Measurements from ENCODE around the gene ASIC2. TPM values are rescaled to one million over a fixed set of nuclear protein-coding genes. Genes with fewer than 3 reads are reported as not detected.

Gene ASIC2
- total RNA-seq, 1 experiment from 2014 or later: 0.11 TPM

DNA sequence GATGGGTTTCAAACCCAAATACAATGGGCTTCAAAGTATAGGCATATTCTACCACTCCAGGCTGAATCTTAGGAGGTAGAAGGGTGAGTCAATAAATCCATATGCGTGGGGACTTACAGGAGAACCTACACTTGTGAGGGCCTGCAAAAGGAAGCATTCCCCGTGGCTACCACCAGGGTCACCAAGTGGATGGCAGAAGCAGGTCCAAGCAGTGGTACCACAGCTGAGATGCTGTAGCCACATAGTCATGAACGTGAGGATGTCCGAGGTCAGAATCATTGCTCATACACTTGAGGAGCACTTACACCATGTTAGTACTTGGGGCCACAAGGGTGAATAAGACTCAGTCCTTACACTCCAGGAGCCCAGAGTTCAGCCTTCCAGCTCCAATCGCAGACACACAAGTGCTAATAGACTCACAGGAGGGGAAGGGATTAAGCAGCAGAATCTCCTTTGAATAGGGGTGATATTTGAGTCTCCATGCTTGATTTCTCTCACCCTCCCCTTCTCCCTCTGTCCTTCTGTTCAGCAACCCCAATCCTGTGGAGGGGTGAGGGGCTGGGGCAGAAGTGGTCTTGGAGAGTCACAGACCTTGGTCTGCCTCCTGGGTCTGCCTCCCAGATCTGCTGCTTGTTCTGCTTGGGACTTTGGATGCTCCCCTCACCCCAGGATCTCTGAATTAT lies 42.5 kb upstream of the ASIC2 start:
- Histone ChIP-seq H4K20me1 (ENCODE audit: low read length) (no peaks in the 10 kb centered on the region), H3F3A (ENCODE audit: low read length, unreplicated experiment) (no peaks in the 10 kb centered on the region), H3K27me3 (ENCODE audit: low read length) (peaks cover 11% of the 10 kb centered on the region; the same call in 1 of the 2 replicates), H3K36me3 (ENCODE audit: low read depth, low read length) (no peaks in the 10 kb centered on the region), H2AFZ (ENCODE audit: low read length) (no peak overlapping the region), H3K9ac (ENCODE audit: low read length) (no peak overlapping the region), H3K27ac (ENCODE audit: low read length) (no peak overlapping the region), H3K4me1 (ENCODE audit: insufficient read depth, low read length) (no peaks in the 10 kb centered on the region), H3K9me3 (ENCODE audit: low read length) (no peaks in the 10 kb centered on the region), H3K9me2 (replicated peaks; ENCODE audit: low read length) (no peaks in the 10 kb centered on the region), H3K4me3 (ENCODE audit: low read length) (no peak overlapping the region), H3K79me2 (ENCODE audit: low read length) (no peaks in the 10 kb centered on the region), H3K4me2 (ENCODE audit: low read length) (no peak overlapping the region)
- ATAC-seq (no peak), DNase-seq (no peak)
- intact Hi-C loops (cut with micrococcal nuclease): no loop called here
- no peak for TF ChIP-seq EZH2phosphoT487 (IDR thresholded peaks at IDR 0.05; ENCODE audit: borderline replicate concordance, low read length)
- TF ChIP-seq, protein P1, sequence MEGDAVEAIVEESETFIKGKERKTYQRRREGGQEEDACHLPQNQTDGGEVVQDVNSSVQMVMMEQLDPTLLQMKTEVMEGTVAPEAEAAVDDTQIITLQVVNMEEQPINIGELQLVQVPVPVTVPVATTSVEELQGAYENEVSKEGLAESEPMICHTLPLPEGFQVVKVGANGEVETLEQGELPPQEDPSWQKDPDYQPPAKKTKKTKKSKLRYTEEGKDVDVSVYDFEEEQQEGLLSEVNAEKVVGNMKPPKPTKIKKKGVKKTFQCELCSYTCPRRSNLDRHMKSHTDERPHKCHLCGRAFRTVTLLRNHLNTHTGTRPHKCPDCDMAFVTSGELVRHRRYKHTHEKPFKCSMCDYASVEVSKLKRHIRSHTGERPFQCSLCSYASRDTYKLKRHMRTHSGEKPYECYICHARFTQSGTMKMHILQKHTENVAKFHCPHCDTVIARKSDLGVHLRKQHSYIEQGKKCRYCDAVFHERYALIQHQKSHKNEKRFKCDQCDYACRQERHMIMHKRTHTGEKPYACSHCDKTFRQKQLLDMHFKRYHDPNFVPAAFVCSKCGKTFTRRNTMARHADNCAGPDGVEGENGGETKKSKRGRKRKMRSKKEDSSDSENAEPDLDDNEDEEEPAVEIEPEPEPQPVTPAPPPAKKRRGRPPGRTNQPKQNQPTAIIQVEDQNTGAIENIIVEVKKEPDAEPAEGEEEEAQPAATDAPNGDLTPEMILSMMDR (conservative IDR thresholded peaks at IDR 0.05; ENCODE audit: low read depth, low read length): no peak
- TF ChIP-seq EZH2 (IDR thresholded peaks at IDR 0.05; ENCODE audit: low read length, unreplicated experiment): no peak
- POLR2A ChIA-PET (ENCODE audit: unreplicated experiment): no interaction called here
- CTCF ChIA-PET: no interaction called here
- BruUV-seq (replicated peaks): no TSS peak

DNA sequence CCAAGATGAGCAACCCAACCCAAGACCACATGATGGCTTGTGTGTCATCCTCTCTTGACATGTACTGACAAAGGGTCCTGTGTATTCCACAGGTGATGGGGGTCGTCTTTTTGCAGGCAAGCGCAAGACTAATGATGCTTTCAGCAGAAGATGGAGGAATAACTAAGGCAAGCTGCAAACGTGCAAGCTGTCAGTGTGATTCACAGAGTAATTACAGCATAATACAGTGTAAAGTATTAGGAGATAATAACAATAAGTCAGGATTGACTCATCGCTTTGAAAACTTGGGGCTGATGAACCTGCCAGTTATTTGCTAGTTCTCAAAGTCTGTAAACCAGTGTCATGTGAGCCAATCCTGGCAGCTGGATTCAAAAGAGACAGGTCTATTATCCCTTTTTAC lies 41.6 kb upstream of the ASIC2 start:
- Histone ChIP-seq H3K36me3 (ENCODE audit: low read depth, low read length) (no peaks in the 10 kb centered on the region), H3F3A (ENCODE audit: low read length, unreplicated experiment) (no peaks in the 10 kb centered on the region), H3K4me3 (ENCODE audit: low read length) (no peak overlapping the region), H3K9me2 (replicated peaks; ENCODE audit: low read length) (no peaks in the 10 kb centered on the region), H3K4me2 (ENCODE audit: low read length) (no peak overlapping the region), H3K27me3 (ENCODE audit: low read length) (peaks cover 8% of the 10 kb centered on the region; the same call in 1 of the 2 replicates), H4K20me1 (ENCODE audit: low read length) (no peaks in the 10 kb centered on the region), H3K27ac (ENCODE audit: low read length) (no peak overlapping the region), H3K4me1 (ENCODE audit: insufficient read depth, low read length) (no peaks in the 10 kb centered on the region), H3K9me3 (ENCODE audit: low read length) (no peaks in the 10 kb centered on the region), H3K9ac (ENCODE audit: low read length) (no peak overlapping the region), H2AFZ (ENCODE audit: low read length) (no peak overlapping the region), H3K79me2 (ENCODE audit: low read length) (no peaks in the 10 kb centered on the region)
- no peak for TF ChIP-seq EZH2phosphoT487 (IDR thresholded peaks at IDR 0.05; ENCODE audit: borderline replicate concordance, low read length)
- TF ChIP-seq EZH2 (IDR thresholded peaks at IDR 0.05; ENCODE audit: low read length, unreplicated experiment): no peak
- TF ChIP-seq, protein P1 (conservative IDR thresholded peaks at IDR 0.05; ENCODE audit: low read depth, low read length): no peak
- POLR2A ChIA-PET (ENCODE audit: unreplicated experiment): no interaction called here
- intact Hi-C loops (cut with micrococcal nuclease): no loop called here
- no TSS peak for BruUV-seq (replicated peaks)
- CTCF ChIA-PET: no interaction called here
- no peak for ATAC-seq
- DNase-seq: no peak

DNA sequence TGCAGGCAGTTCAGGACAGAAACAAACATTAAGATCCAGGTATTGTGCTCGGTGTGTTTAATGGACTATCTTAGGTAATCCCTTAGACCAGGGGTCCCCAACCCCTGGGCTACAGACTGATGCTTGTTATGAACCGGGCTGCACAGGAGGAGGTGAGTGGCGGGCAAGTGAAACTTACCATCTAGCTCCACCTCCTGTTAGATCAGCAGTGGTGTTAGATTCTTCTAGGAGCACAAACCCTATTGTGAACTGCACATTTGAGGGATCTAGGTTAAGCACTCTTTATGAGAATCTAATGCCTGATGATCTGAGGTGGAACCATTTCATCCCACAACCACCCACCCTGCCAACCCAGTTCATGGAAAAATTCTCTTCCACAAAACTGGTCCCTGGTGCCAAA lies 37.8 kb upstream of the ASIC2 start:
- Histone ChIP-seq H3K9ac (ENCODE audit: low read length) (no peak overlapping the region), H3K9me3 (ENCODE audit: low read length) (no peaks in the 10 kb centered on the region), H2AFZ (ENCODE audit: low read length) (no peak overlapping the region), H3F3A (ENCODE audit: low read length, unreplicated experiment) (no peaks in the 10 kb centered on the region), H3K4me1 (ENCODE audit: insufficient read depth, low read length) (no peaks in the 10 kb centered on the region), H3K4me2 (ENCODE audit: low read length) (no peak overlapping the region), H3K9me2 (replicated peaks; ENCODE audit: low read length) (no peaks in the 10 kb centered on the region), H3K27me3 (ENCODE audit: low read length) (no peaks in the 10 kb centered on the region), H3K79me2 (ENCODE audit: low read length) (no peaks in the 10 kb centered on the region), H3K36me3 (ENCODE audit: low read depth, low read length) (no peaks in the 10 kb centered on the region), H3K4me3 (ENCODE audit: low read length) (no peak overlapping the region), H4K20me1 (ENCODE audit: low read length) (no peaks in the 10 kb centered on the region), H3K27ac (ENCODE audit: low read length) (no peak overlapping the region)
- TF ChIP-seq EZH2phosphoT487 (IDR thresholded peaks at IDR 0.05; ENCODE audit: borderline replicate concordance, low read length) (no peak), EZH2 (IDR thresholded peaks at IDR 0.05; ENCODE audit: low read length, unreplicated experiment) (no peak)
- TF ChIP-seq, protein P1 (conservative IDR thresholded peaks at IDR 0.05; ENCODE audit: low read depth, low read length): no peak; the same call in 1 of the 2 replicates
- ChIA-PET POLR2A (ENCODE audit: unreplicated experiment) (no interaction called here), CTCF (no interaction called here)
- DNase-seq (no peak), ATAC-seq (no peak)
- intact Hi-C loops (cut with micrococcal nuclease): no loop called here
- BruUV-seq (replicated peaks): no TSS peak
